BLaER1 treated with 17β-estradiol and CSF1 and Interleukin-3, amounts not matched to agents 10 nM and 100 nM (cell line): ENCODE measurements around the gene TEAD2.

Experiments used
- H3K27ac ChIP-seq, 11 experiments: shearing (Covaris generic); formaldehyde crosslinking; 2 replicates each; pipeline ENCODE4 v1.8.1; 2022
- H3K27me3 ChIP-seq, 11 experiments: shearing (Covaris generic); formaldehyde crosslinking; 2 replicates each; pipeline ENCODE4 v1.8.1; 2022
- H3K36me3 ChIP-seq, 11 experiments: shearing (Covaris generic); formaldehyde crosslinking; 2 replicates each; pipeline ENCODE4 v1.8.1; 2022
- H3K4me1 ChIP-seq, 10 experiments: shearing (Covaris generic); formaldehyde crosslinking; 2 replicates each; pipeline ENCODE4 v1.8.1; 2022
- H3K4me2 ChIP-seq, 11 experiments: shearing (Covaris generic); formaldehyde crosslinking; 2 replicates each; pipeline ENCODE4 v1.8.1; 2022
- H3K4me3 ChIP-seq, 10 experiments: shearing (Covaris generic); formaldehyde crosslinking; 2 replicates each; pipeline ENCODE4 v1.8.1; 2022
- H3K9ac ChIP-seq, 11 experiments: shearing (Covaris generic); formaldehyde crosslinking; 2 replicates each; pipeline ENCODE4 v1.8.1; 2022
- H3K9me3 ChIP-seq, 11 experiments: shearing (Covaris generic); formaldehyde crosslinking; replicated peaks in 1 of 11; 2 replicates each; pipeline ENCODE4 v1.8.1; 2022
- H4K20me1 ChIP-seq, 11 experiments: shearing (Covaris generic); formaldehyde crosslinking; 2 replicates each; pipeline ENCODE4 v1.8.1; 2022
- Cebpa-rat ChIP-seq, 11 experiments: shearing (Covaris generic); IDR thresholded peaks; 2 replicates each; pipeline ENCODE4 v1.8.1; 2022

The TEAD2 gene

DNA sequence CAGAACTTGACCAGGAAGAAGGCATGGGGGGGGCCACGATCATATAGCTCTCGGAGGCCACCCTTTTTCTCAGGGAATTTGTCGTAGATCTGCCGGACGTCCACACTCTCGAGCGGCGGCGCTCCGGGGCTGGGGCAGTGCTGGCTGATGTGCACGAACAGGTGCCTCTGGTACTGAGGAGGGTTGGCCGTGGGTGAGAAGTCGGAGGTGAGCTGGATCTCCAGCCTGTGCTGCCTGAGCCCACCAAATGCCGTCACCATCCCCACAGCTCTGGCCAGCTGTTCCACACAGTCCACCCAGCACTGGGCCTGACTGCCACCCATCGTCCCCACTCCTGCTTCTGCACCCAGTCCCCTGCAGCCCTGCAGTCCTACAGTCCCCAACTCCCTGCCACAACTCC is 15.0 kb downstream of the TEAD2 start:
- Histone ChIP-seq H3K9me3 (peaks cover 0 to 15% (median 7%) of the 10 kb centered on the region in 11 experiments; a peak in 7 of 22 replicates), H3K36me3 (no peaks in the 10 kb centered on the region), H3K27ac (no peak overlapping the region), H3K9ac (no peak overlapping the region), H3K4me3 (no peak overlapping the region), H4K20me1 (peaks cover 0 to 6% (median 0%) of the 10 kb centered on the region in 11 experiments; a peak in 4 of 22 replicates), H3K27me3 (peaks cover 0 to 33% (median 31%) of the 10 kb centered on the region in 11 experiments; a peak in 18 of 22 replicates), H3K4me2 (no peak overlapping the region), H3K4me1 (peaks cover 0 to 3% (median 0%) of the 10 kb centered on the region in 10 experiments; a peak in 4 of 20 replicates)
- TF ChIP-seq Cebpa-rat (IDR thresholded peaks at IDR 0.05) = no peak

DNA sequence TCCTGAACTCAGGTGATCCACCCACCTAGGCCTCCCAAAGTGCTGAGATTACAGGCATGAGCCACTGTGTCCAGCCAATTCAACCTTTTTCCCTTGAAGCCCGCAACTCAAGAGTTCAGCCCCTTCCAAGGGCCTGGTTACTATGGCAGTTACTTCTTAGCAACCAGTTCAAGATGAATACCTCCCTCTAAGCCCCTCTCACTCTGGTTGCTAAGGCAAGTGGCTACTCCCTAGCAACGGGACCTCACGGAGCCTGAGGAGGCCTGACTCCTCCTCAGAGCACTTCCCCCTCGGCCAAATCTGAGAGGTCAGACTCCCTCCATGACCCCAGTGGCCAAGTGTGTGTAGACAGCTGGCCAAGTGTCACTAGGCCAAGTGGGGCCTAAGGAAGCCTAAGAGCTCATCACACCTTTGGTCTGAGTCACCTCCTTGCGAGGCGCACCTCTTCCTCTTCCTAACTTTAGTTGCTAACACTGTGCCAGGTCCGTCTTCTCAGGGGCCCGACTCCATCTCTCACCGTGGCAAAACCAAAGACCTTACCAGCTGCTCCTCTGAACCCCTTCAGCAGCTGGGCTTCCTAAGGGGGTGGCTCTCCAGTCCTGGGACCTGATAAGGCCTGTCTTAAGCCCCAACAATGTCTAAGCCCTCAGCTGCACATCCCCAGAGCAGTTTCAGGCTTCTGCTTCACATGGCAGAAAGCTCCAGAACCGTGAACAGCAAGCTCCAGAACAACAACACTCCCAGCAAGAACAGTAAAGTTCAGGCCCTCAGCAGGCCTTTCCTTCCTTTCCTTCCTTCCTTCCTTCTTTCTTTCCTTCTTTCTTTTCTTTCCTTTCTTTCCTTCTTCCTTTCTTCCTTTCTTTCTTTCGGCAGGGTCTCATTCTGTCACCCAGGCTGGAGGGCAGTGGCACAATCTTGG is 17.5 kb downstream of the TEAD2 start:
- Histone ChIP-seq H4K20me1 (peaks cover 0 to 20% (median 10%) of the 10 kb centered on the region in 11 experiments; a peak in 11 of 22 replicates), H3K27ac (no peak overlapping the region), H3K36me3 (0 out of 22 replicates have a peak, but pooled peaks cover 0 to under 1% (median 0%) of the 10 kb centered on the region in 11 experiments), H3K9me3 (peaks cover 0 to 11% (median 5%) of the 10 kb centered on the region in 11 experiments; a peak in 7 of 22 replicates), H3K4me3 (no peak overlapping the region), H3K4me2 (no peak overlapping the region), H3K27me3 (peaks cover 10 to 45% (median 40%) of the 10 kb centered on the region in 11 experiments; a peak in 20 of 22 replicates), H3K9ac (no peak overlapping the region), H3K4me1 (peaks cover 13 to 24% (median 20%) of the 10 kb centered on the region in 10 experiments)
- TF ChIP-seq Cebpa-rat (IDR thresholded peaks at IDR 0.05) = no peak

DNA sequence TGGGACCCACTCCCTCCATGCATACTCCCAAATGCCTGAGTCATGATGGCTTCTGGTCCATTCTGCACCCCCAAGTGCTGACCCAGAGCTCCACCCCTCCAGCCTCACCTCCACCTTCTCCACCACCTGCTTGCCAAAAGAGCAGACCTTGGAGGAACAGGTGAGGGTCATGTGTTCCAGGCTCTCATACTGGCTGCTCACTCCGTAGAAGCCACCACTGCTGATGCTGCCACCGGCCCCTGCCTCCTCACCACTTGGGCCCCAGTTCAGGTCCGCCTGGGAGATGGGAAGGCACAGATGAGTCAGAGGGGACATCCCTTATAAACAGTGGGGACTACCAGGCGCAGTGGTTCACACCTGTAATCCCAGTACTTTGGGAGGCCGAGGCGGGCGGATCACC is 19.1 kb downstream of the TEAD2 start:
- Histone ChIP-seq H3K4me3 (no peak overlapping the region), H3K9ac (no peak overlapping the region), H3K36me3 (peaks cover 0 to 7% (median 0%) of the 10 kb centered on the region in 11 experiments; a peak in 2 of 22 replicates), H3K27me3 (peaks cover 10 to 45% (median 40%) of the 10 kb centered on the region in 11 experiments; a peak in 20 of 22 replicates), H4K20me1 (peaks cover 0 to 28% (median 12%) of the 10 kb centered on the region in 11 experiments; a peak in 11 of 22 replicates), H3K9me3 (0 out of 22 replicates have a peak, but pooled peaks cover 0 to 8% (median 0%) of the 10 kb centered on the region in 11 experiments), H3K27ac (no peak overlapping the region), H3K4me2 (no peak overlapping the region), H3K4me1 (peaks cover 23 to 28% (median 26%) of the 10 kb centered on the region in 10 experiments)
- TF ChIP-seq Cebpa-rat (IDR thresholded peaks at IDR 0.05) = no peak

DNA sequence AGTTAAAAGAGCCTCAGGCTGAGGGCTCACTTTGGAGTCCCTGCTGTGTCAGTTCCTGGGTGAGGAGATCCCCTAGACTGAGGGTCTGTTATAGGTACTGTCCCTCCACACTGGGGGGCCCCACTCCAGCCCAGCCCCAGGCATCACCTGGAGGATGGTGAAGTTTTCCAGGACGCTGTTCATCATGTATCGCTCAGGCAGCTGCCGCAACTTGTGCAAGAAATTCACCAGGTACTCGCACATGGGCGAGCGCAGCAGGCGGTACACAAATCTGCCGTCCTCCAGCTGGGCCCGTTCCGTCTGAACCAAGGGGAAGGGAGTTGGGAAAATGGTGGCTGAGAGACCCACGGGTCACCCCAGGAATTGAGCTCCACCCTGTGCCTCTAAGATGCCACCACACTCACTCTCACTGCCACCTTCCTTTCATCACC is 19.9 kb downstream of the TEAD2 start:
- H3K36me3 ChIP-seq = peaks cover 0 to 11% (median 0%) of the 10 kb centered on the region in 11 experiments; a peak in 2 of 22 replicates

DNA sequence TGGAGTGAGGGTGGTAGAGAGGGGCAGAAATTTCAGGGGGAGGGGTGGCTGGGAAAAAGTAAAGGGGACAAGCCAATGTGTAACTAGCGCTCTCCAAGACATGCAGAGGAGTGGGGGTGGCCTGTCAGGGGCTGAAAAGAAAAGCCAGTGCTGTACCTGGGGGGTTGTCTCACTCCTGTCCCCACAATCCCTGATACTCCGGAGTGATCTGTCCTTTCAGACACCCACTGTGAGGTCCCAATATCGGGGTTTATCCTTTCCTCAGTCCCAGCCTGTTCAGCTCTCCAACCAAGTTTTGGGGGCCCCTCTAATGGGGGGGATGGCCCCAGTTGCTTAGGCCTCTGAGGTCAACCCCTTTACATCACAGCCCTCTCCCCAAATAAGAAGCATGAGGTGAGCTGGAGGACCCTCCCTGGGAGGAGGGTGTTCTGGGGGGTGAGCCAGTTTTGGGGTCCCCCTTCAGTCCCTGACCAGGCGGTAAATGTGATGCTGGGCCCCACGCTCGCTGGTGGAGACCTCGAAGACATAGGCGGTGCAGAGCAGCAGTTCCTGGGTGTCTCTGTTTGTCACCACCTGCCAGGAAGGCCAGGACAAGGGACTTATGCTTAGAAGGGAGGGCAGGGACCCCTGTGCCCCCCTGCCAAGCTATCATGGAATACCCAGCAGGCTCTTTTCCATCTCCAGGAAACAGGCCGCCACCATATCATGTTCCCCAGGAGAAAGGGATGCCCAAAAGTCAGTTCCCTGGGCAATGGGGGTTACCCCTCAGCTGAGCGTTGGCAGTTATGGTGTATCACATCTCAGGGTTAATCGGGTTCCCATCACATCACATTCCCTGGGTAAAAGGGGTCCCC is 21.1 kb downstream of the TEAD2 start:
- peak overlapping the region in 5 of 11 experiments; percentile 44 to 58 (median 52); a peak in 7 of 22 replicates for H3K27ac ChIP-seq
- H3K9me3 ChIP-seq = 0 out of 22 replicates have a peak, but pooled peaks cover 0 to 8% (median 0%) of the 10 kb centered on the region in 11 experiments

More for the DNA sequence above, 19.9 kb downstream of the TEAD2 start:
- H3K9ac ChIP-seq = no peak overlapping the region
- no peak overlapping the region for H3K4me3 ChIP-seq
- peaks cover 23 to 33% (median 27%) of the 10 kb centered on the region in 10 experiments for H3K4me1 ChIP-seq
- H3K27ac ChIP-seq = no peak overlapping the region
- 0 out of 22 replicates have a peak, but pooled peaks cover 0 to 8% (median 0%) of the 10 kb centered on the region in 11 experiments for H3K9me3 ChIP-seq
- H3K27me3 ChIP-seq = peaks cover 10 to 52% (median 40%) of the 10 kb centered on the region in 11 experiments; a peak in 20 of 22 replicates
- peaks cover 0 to 28% (median 12%) of the 10 kb centered on the region in 11 experiments; a peak in 11 of 22 replicates for H4K20me1 ChIP-seq
- H3K4me2 ChIP-seq = peak overlapping the region in 6 of 11 experiments; percentile 89 to 97 (median 94); a peak in 5 of 22 replicates
- TF ChIP-seq Cebpa-rat (IDR thresholded peaks at IDR 0.05) = no peak

DNA sequence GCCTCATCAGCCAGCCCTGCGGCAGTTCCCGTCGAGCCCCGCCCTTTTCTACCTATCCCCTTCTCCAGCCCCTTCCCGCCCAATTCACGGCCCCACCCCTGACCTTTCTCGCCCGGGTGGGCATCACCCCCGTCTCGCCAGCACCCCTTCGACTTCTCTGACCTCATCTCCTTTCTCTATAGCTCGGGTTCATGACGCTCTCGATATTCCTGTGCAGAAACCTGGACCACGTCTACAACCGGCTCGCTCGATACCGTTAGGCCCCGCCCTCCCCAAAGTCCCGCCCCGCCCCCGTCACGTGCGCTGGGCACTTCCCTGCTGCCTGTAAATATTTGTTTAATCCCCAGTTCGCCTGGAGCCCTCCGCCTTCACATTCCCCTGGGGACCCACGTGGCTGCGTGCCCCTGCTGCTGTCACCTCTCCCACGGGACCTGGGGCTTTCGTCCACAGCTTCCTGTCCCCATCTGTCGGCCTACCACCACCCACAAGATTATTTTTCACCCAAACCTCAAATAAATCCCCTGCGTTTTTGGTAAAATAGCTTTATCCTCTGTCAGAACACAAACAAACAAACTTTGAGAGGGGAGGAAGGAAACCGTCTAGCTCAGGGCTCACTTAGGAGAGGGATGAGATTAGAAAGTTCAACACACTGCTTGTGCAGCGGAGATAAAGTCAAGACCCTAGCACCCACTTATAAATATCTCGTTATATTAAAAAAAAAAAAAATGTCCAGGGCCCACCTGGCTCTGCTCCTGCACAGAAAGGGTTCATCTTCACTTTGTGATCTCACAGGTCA is 21.9 kb downstream of the TEAD2 start:
- peak overlapping the region in 9 of 10 experiments; percentile 1 to 61 (median 38); a peak in 12 of 20 replicates for H3K4me3 ChIP-seq
- H3K27ac ChIP-seq = peak overlapping the region in 5 of 11 experiments; percentile 44 to 58 (median 52); a peak in 8 of 22 replicates
- peaks cover 10 to 58% (median 39%) of the 10 kb centered on the region in 11 experiments; a peak in 20 of 22 replicates for H3K27me3 ChIP-seq
- peaks cover 32 to 52% (median 45%) of the 10 kb centered on the region in 10 experiments for H3K4me1 ChIP-seq
- TF ChIP-seq Cebpa-rat (IDR thresholded peaks at IDR 0.05) = no peak
- H3K9ac ChIP-seq = peak overlapping the region in 7 of 11 experiments; percentile 2 to 62 (median 52); a peak in 9 of 22 replicates
- H3K9me3 ChIP-seq = 0 out of 22 replicates have a peak, but pooled peaks cover 0 to 8% (median 0%) of the 10 kb centered on the region in 11 experiments
- H3K36me3 ChIP-seq = peaks cover 0 to 11% (median 0%) of the 10 kb centered on the region in 11 experiments; a peak in 2 of 22 replicates
- H3K4me2 ChIP-seq = peak overlapping the region; percentile 81 to 97 (median 92)
- H4K20me1 ChIP-seq = peaks cover 0 to 32% (median 12%) of the 10 kb centered on the region in 11 experiments; a peak in 12 of 22 replicates

More for the DNA sequence above, 21.1 kb downstream of the TEAD2 start:
- Histone ChIP-seq H3K9ac (peak overlapping the region in 7 of 11 experiments; percentile 2 to 62 (median 52); a peak in 9 of 22 replicates), H3K27me3 (peaks cover 10 to 58% (median 40%) of the 10 kb centered on the region in 11 experiments; a peak in 20 of 22 replicates), H3K4me1 (peaks cover 24 to 45% (median 37%) of the 10 kb centered on the region in 10 experiments), H3K4me3 (peak overlapping the region in 8 of 10 experiments; percentile 1 to 61 (median 32); a peak in 6 of 20 replicates), H3K4me2 (peak overlapping the region; percentile 81 to 97 (median 92)), H3K36me3 (peaks cover 0 to 11% (median 0%) of the 10 kb centered on the region in 11 experiments; a peak in 2 of 22 replicates), H4K20me1 (peaks cover 0 to 32% (median 12%) of the 10 kb centered on the region in 11 experiments; a peak in 12 of 22 replicates)
- no peak for TF ChIP-seq Cebpa-rat (IDR thresholded peaks at IDR 0.05)
